Measurements from ENCODE around the gene MYO1C. TPM values are rescaled to one million over a fixed set of nuclear protein-coding genes. Genes with fewer than 3 reads are reported as not detected.

The MYO1C gene
- total and polyA plus RNA-seq, 9 of the 15 experiments (the other 6 are each of a cell fraction or from before 2014, with no cell fraction given) = 0.46 to 32.5 (median 11.6) TPM

DNA sequence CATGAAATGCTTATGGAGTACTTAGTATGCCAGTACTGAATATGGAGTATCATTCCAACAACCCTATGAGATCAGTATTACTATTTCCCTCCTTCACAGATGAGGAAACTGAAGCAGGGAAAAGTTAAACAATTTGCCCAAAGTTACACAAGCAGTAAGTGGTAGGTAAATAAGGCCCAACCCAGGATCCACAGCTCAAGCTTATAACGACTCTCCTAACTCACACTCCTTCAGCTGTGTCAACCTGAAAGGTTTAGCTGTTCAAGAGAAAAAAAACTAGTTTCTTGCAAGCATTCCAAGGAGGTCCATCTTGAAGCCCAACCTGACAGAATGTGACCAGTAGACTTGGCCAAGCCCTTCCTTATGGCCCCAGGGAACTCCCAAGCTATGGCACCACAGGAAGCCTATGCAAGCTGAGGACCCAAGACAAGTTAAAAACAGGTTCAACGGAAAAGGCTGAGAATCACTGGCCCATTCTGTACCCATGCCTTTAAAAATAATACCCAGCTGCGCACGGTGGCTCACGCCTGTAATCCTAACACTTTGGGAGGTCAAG, 43.0 kb downstream of the MYO1C start (continued):
- TF ChIP-seq BCLAF1 (IDR thresholded peaks at IDR 0.05; ENCODE audit: borderline replicate concordance in 1 of 2, control insufficient read depth in 1 of 2, low read depth in 2 of 2, low read length in 1 of 2) (no peak), HMGN3 (IDR thresholded peaks at IDR 0.05; ENCODE audit: borderline replicate concordance, extremely low read depth, insufficient read length, low read depth, low read length) (no peak), ESRRA (IDR thresholded peaks at IDR 0.05; ENCODE audit: borderline replicate concordance, low read depth) (no peak)
- TF ChIP-seq, protein P1, sequence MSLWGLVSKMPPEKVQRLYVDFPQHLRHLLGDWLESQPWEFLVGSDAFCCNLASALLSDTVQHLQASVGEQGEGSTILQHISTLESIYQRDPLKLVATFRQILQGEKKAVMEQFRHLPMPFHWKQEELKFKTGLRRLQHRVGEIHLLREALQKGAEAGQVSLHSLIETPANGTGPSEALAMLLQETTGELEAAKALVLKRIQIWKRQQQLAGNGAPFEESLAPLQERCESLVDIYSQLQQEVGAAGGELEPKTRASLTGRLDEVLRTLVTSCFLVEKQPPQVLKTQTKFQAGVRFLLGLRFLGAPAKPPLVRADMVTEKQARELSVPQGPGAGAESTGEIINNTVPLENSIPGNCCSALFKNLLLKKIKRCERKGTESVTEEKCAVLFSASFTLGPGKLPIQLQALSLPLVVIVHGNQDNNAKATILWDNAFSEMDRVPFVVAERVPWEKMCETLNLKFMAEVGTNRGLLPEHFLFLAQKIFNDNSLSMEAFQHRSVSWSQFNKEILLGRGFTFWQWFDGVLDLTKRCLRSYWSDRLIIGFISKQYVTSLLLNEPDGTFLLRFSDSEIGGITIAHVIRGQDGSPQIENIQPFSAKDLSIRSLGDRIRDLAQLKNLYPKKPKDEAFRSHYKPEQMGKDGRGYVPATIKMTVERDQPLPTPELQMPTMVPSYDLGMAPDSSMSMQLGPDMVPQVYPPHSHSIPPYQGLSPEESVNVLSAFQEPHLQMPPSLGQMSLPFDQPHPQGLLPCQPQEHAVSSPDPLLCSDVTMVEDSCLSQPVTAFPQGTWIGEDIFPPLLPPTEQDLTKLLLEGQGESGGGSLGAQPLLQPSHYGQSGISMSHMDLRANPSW (CRISPR knock-in tag; IDR thresholded peaks at IDR 0.05) = no peak
